HL-60 (cell line): ENCODE results near the gene RBM28.

ENCODE experiments used
- CTCF ChIP-seq: IDR thresholded peaks from one replicate; pipeline ENCODE4 v1.5.1; 2011; ENCODE audit warnings: low read length, control low read depth, inconsistent platforms; ENCODE audit not compliant: insufficient read depth
- GABPA ChIP-seq: IDR thresholded peaks from 2 replicates; pipeline ENCODE4 v1.6.1; 2012; ENCODE audit warnings: low read depth
- POLR2AphosphoS5 ChIP-seq: IDR thresholded peaks from 2 replicates; pipeline ENCODE4 v1.6.1; 2012; ENCODE audit warnings: low read depth
- REST ChIP-seq: IDR thresholded peaks from 2 replicates; pipeline ENCODE4 v1.6.1; 2012; ENCODE audit warnings: low read depth; ENCODE audit not compliant: insufficient replicate concordance

- TF ChIP-seq POLR2AphosphoS5, result no peak
- TF ChIP-seq CTCF, result no peak
- TF ChIP-seq GABPA, result no peak
- no peak for TF ChIP-seq REST
Observed at GRCh38 chr7:128318691-128319090, 25.0 kb downstream of the RBM28 start.
